ENCODE results near the gene NPRL2.

Gene NPRL2

DNA sequence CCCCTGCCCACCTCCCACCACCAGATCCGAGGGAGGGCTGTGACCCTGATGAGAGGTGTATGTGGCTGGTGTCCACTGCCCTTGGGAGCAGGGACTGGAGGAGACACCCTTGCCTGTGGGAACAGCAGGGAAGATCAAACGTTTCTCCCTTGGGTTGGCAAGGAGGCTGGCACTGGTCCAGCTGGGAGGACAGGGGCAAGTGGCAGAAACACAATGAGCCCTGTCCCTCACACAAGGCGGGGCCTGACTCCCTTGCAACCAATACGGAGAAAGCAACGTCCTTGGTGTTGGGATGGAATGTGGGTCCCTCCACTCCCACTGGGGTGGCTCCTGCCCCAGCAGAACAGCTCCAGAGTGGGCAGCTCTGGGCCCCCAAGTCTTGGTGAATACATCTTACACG lies 33.3 kb downstream of the NPRL2 start:
- Histone ChIP-seq H3K9ac (ENCODE audit: low read length) (peak overlapping the region; percentile 43; the same call in 1 of the 2 replicates), H3K4me1 (ENCODE audit: insufficient read depth, low read length, severe bottlenecking) (peaks cover 45% of the 10 kb centered on the region), H3K9me3 (ENCODE audit: low read length) (no peaks in the 10 kb centered on the region), H3K79me2 (ENCODE audit: insufficient read depth, low read length) (no peaks in the 10 kb centered on the region), H4K20me1 (ENCODE audit: insufficient read depth, low read length) (no peaks in the 10 kb centered on the region), H3K36me3 (ENCODE audit: insufficient read depth, low read length) (no peaks in the 10 kb centered on the region), H3K27ac (ENCODE audit: low read depth, low read length, poor library complexity, severe bottlenecking) (peak overlapping the region; percentile 69), H3K9me2 (ENCODE audit: low read depth, low read length) (no peaks in the 10 kb centered on the region), H3K27me3 (ENCODE audit: insufficient read depth, low read length) (no peaks in the 10 kb centered on the region), H3K4me3 (ENCODE audit: low read depth, low read length, poor library complexity, severe bottlenecking) (peak overlapping the region; percentile 26), H3F3A (ENCODE audit: insufficient read depth, low read length) (no peaks in the 10 kb centered on the region), H2AFZ (ENCODE audit: low read length) (no peak overlapping the region), H3K4me2 (ENCODE audit: low read length) (peak overlapping the region; percentile 55)
- TF ChIP-seq, protein P1, sequence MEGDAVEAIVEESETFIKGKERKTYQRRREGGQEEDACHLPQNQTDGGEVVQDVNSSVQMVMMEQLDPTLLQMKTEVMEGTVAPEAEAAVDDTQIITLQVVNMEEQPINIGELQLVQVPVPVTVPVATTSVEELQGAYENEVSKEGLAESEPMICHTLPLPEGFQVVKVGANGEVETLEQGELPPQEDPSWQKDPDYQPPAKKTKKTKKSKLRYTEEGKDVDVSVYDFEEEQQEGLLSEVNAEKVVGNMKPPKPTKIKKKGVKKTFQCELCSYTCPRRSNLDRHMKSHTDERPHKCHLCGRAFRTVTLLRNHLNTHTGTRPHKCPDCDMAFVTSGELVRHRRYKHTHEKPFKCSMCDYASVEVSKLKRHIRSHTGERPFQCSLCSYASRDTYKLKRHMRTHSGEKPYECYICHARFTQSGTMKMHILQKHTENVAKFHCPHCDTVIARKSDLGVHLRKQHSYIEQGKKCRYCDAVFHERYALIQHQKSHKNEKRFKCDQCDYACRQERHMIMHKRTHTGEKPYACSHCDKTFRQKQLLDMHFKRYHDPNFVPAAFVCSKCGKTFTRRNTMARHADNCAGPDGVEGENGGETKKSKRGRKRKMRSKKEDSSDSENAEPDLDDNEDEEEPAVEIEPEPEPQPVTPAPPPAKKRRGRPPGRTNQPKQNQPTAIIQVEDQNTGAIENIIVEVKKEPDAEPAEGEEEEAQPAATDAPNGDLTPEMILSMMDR (IDR thresholded peaks at IDR 0.05; ENCODE audit: low read length): no peak
- no peak for TF ChIP-seq EZH2 (IDR thresholded peaks at IDR 0.05; ENCODE audit: borderline replicate concordance, low read length)

DNA sequence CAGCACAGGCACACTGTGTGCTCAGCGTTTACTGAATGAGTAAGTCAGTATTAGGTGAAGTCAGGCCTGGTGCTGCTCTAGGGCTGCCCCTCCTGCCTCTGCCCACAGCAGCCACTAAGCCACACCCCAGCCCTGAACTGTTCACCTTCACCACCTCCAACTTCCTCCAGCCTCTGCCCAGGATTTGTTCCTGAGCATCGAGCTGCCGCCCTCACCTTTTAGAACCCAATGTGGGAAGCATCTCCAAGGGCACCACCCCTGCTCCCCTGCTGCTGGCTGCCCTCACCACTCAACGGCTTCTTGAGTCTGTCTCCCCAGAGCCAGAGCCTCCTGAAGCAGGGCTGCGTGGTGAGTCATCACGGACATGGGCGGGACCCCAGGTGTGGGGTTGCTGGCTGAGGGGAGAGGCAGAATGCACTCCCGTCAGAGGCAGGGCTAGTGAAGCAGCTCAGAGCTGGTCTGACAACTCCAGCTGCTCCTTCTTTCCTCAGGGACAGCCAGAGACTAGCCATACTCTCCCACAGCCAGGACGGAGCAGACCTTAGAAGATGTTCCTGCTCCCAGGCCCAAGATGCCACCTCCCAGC lies 33.8 kb downstream of the NPRL2 start:
- Histone ChIP-seq H3F3A (ENCODE audit: insufficient read depth, low read length) (no peaks in the 10 kb centered on the region), H3K4me2 (ENCODE audit: low read length) (peak overlapping the region; percentile 55), H3K4me3 (ENCODE audit: low read depth, low read length, poor library complexity, severe bottlenecking) (peak overlapping the region; percentile 26), H3K9ac (ENCODE audit: low read length) (peak overlapping the region; percentile 43; the same call in 1 of the 2 replicates), H2AFZ (ENCODE audit: low read length) (no peak overlapping the region), H3K27ac (ENCODE audit: low read depth, low read length, poor library complexity, severe bottlenecking) (peak overlapping the region; percentile 69), H4K20me1 (ENCODE audit: insufficient read depth, low read length) (no peaks in the 10 kb centered on the region), H3K4me1 (ENCODE audit: insufficient read depth, low read length, severe bottlenecking) (peaks cover 40% of the 10 kb centered on the region), H3K9me2 (ENCODE audit: low read depth, low read length) (no peaks in the 10 kb centered on the region), H3K79me2 (ENCODE audit: insufficient read depth, low read length) (no peaks in the 10 kb centered on the region), H3K27me3 (ENCODE audit: insufficient read depth, low read length) (no peaks in the 10 kb centered on the region), H3K36me3 (ENCODE audit: insufficient read depth, low read length) (no peaks in the 10 kb centered on the region), H3K9me3 (ENCODE audit: low read length) (no peaks in the 10 kb centered on the region)
- TF ChIP-seq, protein P1 (IDR thresholded peaks at IDR 0.05; ENCODE audit: low read length): no peak
- TF ChIP-seq EZH2 (IDR thresholded peaks at IDR 0.05; ENCODE audit: borderline replicate concordance, low read length): no peak

DNA sequence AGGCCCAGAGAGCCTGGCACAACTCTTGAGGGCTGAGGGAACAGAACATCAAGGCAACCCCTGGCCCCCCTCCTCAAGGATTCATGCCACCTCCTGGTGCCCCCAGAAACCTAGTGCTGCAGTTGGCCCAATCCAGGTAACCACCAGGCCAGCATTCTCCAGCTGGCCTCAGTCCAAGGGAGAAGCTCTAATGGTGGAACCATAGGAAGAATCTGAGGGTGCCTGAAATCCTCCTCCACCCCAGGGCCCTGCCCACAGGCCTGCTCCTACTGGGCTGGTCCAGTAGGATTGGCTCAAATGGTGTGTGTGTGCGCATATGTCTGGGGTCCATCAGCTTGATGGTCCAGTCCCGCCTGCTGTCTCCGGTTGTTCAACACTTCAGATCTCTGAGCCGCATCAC lies 35.8 kb downstream of the NPRL2 start:
- Histone ChIP-seq H3K9ac (ENCODE audit: low read length) (no peak overlapping the region), H2AFZ (ENCODE audit: low read length) (no peak overlapping the region), H3F3A (ENCODE audit: insufficient read depth, low read length) (no peaks in the 10 kb centered on the region), H3K9me3 (ENCODE audit: low read length) (peaks cover 2% of the 10 kb centered on the region; the same call in 1 of the 2 replicates), H4K20me1 (ENCODE audit: insufficient read depth, low read length) (no peaks in the 10 kb centered on the region), H3K4me3 (ENCODE audit: low read depth, low read length, poor library complexity, severe bottlenecking) (no peak overlapping the region), H3K9me2 (ENCODE audit: low read depth, low read length) (no peaks in the 10 kb centered on the region), H3K36me3 (ENCODE audit: insufficient read depth, low read length) (peaks cover 2% of the 10 kb centered on the region; the same call in 1 of the 2 replicates), H3K27ac (ENCODE audit: low read depth, low read length, poor library complexity, severe bottlenecking) (no peak overlapping the region), H3K79me2 (ENCODE audit: insufficient read depth, low read length) (no peaks in the 10 kb centered on the region), H3K4me1 (ENCODE audit: insufficient read depth, low read length, severe bottlenecking) (peaks cover 32% of the 10 kb centered on the region), H3K4me2 (ENCODE audit: low read length) (no peak overlapping the region), H3K27me3 (ENCODE audit: insufficient read depth, low read length) (no peaks in the 10 kb centered on the region)
- no peak for TF ChIP-seq EZH2 (IDR thresholded peaks at IDR 0.05; ENCODE audit: borderline replicate concordance, low read length)
- TF ChIP-seq, protein P1 (IDR thresholded peaks at IDR 0.05; ENCODE audit: low read length): no peak

Measured in OCI-LY1 (cell line).